Measurements from ENCODE around the gene MRGPRF. TPM values are rescaled to one million over a fixed set of nuclear protein-coding genes. Genes with fewer than 3 reads are reported as not detected.

Gene MRGPRF
- total RNA-seq, 3 donors from 2014 or later = 5.9 to 21.3 (median 12.9) TPM

- H3K4me1 ChIP-seq = no peaks in the 10 kb centered on the region
- H3K4me3 ChIP-seq = no peak overlapping the region
- no peak for TF ChIP-seq POLR2AphosphoS5 (IDR thresholded peaks at IDR 0.05)
- TF ChIP-seq CTCF (IDR thresholded peaks at IDR 0.05) = no peak
- TF ChIP-seq POLR2A (IDR thresholded peaks at IDR 0.05) = no peak
- intact Hi-C loops (cut with DNase I; ENCODE audit: low total_unique reads) = no loop called here
- DNase-seq (ENCODE audit: low spot score in 2 of 2) = peak in 1 of 2 donors; percentile 3
- no peaks in the 10 kb centered on the region for H3K9me3 ChIP-seq
- no peaks in the 10 kb centered on the region for H3K36me3 ChIP-seq
- no peak overlapping the region for H3K27ac ChIP-seq
- no peaks in the 10 kb centered on the region for H3K27me3 ChIP-seq
These were observed 45.9 kb downstream of the MRGPRF start for GRCh38 chr11:68966894-68967780.

DNA sequence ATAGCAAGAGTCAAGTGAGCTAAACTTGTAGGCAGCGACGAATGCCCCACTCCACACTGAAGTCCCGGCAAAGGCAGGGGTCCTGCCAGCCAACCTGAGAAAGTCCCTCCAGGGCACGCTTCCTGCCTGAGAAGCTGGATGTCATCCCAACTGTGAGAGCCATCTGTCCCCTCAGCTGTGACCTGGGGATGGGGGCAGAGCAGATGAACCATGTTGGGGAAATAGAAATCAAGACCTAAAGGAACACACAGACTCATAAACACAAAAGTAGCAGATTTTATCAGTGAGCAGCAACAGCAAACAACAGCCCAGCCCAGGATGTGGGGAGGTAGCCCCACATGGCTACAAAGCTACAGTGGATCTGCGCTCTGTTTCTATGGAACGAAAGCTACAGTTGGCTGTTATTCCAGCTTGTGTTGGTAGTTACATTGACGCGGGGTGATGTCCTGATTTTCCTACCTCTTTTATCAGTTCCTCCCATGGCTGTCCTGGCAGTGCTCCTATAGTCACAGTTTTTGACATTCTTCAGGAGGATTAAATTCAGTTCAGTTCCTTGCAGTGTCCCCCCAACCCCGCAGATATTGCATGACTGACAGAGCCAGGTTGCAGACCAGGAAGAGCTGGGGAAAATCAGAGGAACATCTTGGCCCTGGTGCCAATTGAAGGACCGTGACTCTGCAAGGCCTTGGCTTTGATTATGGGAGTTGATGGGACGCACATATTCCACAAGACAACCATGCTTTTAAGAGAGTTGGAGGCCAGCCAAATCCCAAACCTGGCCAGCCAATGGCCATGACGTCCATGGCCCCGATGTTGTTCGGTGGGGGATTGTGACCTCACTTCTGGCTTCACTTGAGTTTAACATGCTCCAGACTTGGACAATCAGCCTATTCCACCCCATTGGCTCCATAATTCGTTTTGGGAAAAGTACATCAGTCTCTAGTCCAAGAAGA lies 46.9 kb downstream of the MRGPRF start:
- Histone ChIP-seq H3K27ac (no peak overlapping the region), H3K27me3 (no peaks in the 10 kb centered on the region), H3K36me3 (no peaks in the 10 kb centered on the region), H3K9me3 (no peaks in the 10 kb centered on the region), H3K4me1 (no peaks in the 10 kb centered on the region), H3K4me3 (no peak overlapping the region)
- TF ChIP-seq POLR2AphosphoS5 (IDR thresholded peaks at IDR 0.05) (no peak), CTCF (IDR thresholded peaks at IDR 0.05) (no peak), POLR2A (IDR thresholded peaks at IDR 0.05) (no peak)
- peak in 1 of 2 donors; percentile 40 for DNase-seq (ENCODE audit: low spot score in 2 of 2)
- intact Hi-C loops (cut with DNase I; ENCODE audit: low total_unique reads) = no loop called here

- TF ChIP-seq POLR2AphosphoS5 (IDR thresholded peaks at IDR 0.05) = no peak
- no peak for TF ChIP-seq POLR2A (IDR thresholded peaks at IDR 0.05)
- no peak for TF ChIP-seq CTCF (IDR thresholded peaks at IDR 0.05)
- H3K36me3 ChIP-seq = no peaks in the 10 kb centered on the region
- H3K4me1 ChIP-seq = no peaks in the 10 kb centered on the region
- DNase-seq (ENCODE audit: low spot score in 2 of 2) = no peak
- H3K27ac ChIP-seq = no peak overlapping the region
- H3K4me3 ChIP-seq = no peak overlapping the region
- intact Hi-C loops (cut with DNase I; ENCODE audit: low total_unique reads) = no loop called here
- H3K9me3 ChIP-seq = no peaks in the 10 kb centered on the region
- H3K27me3 ChIP-seq = no peaks in the 10 kb centered on the region
These were observed 49.3 kb downstream of the MRGPRF start for GRCh38 chr11:68963779-68964178.

DNA sequence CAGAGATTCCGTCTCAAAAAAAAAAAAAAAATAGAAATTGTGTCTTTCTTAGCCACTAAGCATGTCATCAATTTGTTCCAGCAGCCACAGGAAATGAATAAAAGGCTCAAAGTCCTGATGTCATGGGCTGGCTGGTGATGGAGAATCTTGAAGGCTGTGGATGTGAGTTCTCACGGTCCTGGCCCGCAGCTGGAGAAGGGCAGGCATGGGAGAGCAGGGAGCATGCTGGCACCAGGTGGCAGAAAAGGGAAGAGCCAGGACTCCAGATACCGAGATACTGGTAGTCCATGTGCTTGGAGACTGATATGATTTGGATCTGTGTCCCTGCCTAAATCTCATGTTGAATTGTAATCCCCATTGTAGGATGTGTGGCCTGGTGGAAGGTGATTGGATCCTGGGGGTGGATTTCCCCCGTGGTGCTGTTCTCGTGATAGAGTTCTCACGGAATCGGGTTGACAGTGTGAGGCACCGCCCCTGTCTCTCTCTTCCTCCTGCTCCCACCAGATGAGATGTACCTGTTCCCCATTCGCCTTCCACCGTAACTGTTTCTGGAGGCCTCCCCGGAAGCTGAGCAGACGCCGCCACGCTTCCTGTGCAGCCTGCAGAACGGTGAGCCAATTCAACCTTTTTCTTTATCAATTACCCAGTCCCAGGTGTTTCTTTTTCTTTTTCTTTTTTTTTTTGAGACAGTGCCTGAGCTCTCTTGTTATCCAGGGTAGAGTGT lies 50.4 kb downstream of the MRGPRF start:
- Histone ChIP-seq H3K27me3 (no peaks in the 10 kb centered on the region), H3K4me3 (no peak overlapping the region), H3K36me3 (no peaks in the 10 kb centered on the region), H3K9me3 (no peaks in the 10 kb centered on the region), H3K4me1 (no peaks in the 10 kb centered on the region), H3K27ac (no peak overlapping the region)
- no peak for DNase-seq (ENCODE audit: low spot score in 2 of 2)
- intact Hi-C loops (cut with DNase I; ENCODE audit: low total_unique reads) = no loop called here
- TF ChIP-seq POLR2AphosphoS5 (IDR thresholded peaks at IDR 0.05) = no peak
- TF ChIP-seq CTCF (IDR thresholded peaks at IDR 0.05) = no peak
- no peak for TF ChIP-seq POLR2A (IDR thresholded peaks at IDR 0.05)

All from breast epithelium (tissue), 4 donors.